GM12874 (cell line): Measurements from ENCODE around the gene FGD4.

Source experiments
- CTCF ChIP-seq: IDR thresholded peaks from 2 replicates; pipeline ENCODE4 v1.5.1; 2011; ENCODE audit warnings: low read depth, mild to moderate bottlenecking, control low read depth, low read length, moderate library complexity; ENCODE audit not compliant: insufficient read depth

Gene FGD4

GRCh38 chr12:32603858-32604257 is 204.5 kb downstream of the FGD4 start:
- TF ChIP-seq CTCF, result no peak

- no peak for TF ChIP-seq CTCF
Measured at GRCh38 chr12:32604565-32604964, 205.2 kb downstream of the FGD4 start.

- no peak for TF ChIP-seq CTCF
Measured at GRCh38 chr12:32605326-32606095, 206.2 kb downstream of the FGD4 start.

- TF ChIP-seq CTCF, result no peak
Measured at GRCh38 chr12:32606443-32606842, 207.1 kb downstream of the FGD4 start.

GRCh38 chr12:32609966-32610365 is 210.6 kb downstream of the FGD4 start:
- no peak for TF ChIP-seq CTCF

GRCh38 chr12:32611986-32612385 is 212.6 kb downstream of the FGD4 start:
- no peak for TF ChIP-seq CTCF

GRCh38 chr12:32612658-32613614 is 213.6 kb downstream of the FGD4 start:
- TF ChIP-seq CTCF, result no peak
